Measurements from ENCODE around the gene KCNA5.

DNA sequence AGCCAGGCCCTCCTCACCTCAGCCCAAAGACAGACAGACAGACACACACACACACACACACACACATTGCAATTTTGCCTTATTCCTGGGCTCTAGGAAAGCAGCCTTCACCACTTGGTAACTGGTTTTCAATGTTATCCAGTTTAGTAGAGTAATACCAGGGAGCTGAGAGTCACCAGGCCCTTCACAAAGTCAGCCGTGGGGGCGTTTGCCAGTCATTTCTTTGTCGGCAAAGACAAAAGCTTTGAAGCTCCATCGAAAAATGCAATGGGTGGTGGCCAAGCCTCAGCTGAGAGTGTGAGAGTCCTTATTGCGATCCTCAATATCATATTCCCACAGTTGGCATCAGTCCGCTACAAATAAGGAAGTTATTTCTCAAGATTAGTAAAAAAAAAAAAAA, 8.1 kb upstream of the KCNA5 start:
- TF ChIP-seq, protein P1, sequence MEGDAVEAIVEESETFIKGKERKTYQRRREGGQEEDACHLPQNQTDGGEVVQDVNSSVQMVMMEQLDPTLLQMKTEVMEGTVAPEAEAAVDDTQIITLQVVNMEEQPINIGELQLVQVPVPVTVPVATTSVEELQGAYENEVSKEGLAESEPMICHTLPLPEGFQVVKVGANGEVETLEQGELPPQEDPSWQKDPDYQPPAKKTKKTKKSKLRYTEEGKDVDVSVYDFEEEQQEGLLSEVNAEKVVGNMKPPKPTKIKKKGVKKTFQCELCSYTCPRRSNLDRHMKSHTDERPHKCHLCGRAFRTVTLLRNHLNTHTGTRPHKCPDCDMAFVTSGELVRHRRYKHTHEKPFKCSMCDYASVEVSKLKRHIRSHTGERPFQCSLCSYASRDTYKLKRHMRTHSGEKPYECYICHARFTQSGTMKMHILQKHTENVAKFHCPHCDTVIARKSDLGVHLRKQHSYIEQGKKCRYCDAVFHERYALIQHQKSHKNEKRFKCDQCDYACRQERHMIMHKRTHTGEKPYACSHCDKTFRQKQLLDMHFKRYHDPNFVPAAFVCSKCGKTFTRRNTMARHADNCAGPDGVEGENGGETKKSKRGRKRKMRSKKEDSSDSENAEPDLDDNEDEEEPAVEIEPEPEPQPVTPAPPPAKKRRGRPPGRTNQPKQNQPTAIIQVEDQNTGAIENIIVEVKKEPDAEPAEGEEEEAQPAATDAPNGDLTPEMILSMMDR (IDR thresholded peaks at IDR 0.05 in 2 of 3, conservative IDR thresholded peaks at IDR 0.05 in 1 of 3; ENCODE audit: borderline replicate concordance in 1 of 3, insufficient read depth in 1 of 3, low read depth in 2 of 3, low read length in 2 of 3) = no peak
- TF ChIP-seq EGR1 (IDR thresholded peaks at IDR 0.05; ENCODE audit: low read depth) (no peak), POLR2A (IDR thresholded peaks at IDR 0.05; ENCODE audit: borderline replicate concordance, extremely low read depth, insufficient read depth, insufficient read length) (no peak), EZH2 (IDR thresholded peaks at IDR 0.05) (no peak), FOSL1 (IDR thresholded peaks at IDR 0.05; ENCODE audit: low read depth) (no peak), CEBPB (IDR thresholded peaks at IDR 0.05; ENCODE audit: low read depth) (no peak), YY1 (IDR thresholded peaks at IDR 0.05; ENCODE audit: extremely low read depth, insufficient replicate concordance, low read depth, low read length) (no peak), POLR2AphosphoS5 (IDR thresholded peaks at IDR 0.05; ENCODE audit: low read depth, low read length) (no peak), EZH2phosphoT487 (IDR thresholded peaks at IDR 0.05; ENCODE audit: borderline replicate concordance) (no peak), SIN3A (IDR thresholded peaks at IDR 0.05; ENCODE audit: low read depth) (no peak)
- TF ChIP-seq, protein P2, sequence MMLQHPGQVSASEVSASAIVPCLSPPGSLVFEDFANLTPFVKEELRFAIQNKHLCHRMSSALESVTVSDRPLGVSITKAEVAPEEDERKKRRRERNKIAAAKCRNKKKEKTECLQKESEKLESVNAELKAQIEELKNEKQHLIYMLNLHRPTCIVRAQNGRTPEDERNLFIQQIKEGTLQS (IDR thresholded peaks at IDR 0.05) = no peak

Data from HCT116 (cell line).